Body of pancreas (tissue), 4 donors: ENCODE measurements around the gene NKAPL.

Experiments
- CTCF ChIP-seq, 7 experiments: fragments of 450-650 bp in 4 of 7; fragments of 200-600 bp in 3 of 7; sonication (generic) in 3 of 7; IDR thresholded peaks; one replicate each; pipeline ENCODE4 v1.5.1; 2016 to 2019; ENCODE audit warnings: antibody characterized with exemption in 7 of 7
- POLR2A ChIP-seq, 3 donors: fragments of 450-650 bp; IDR thresholded peaks; one replicate each; pipeline ENCODE4 v1.6.1; 2016; ENCODE audit warnings: antibody characterized with exemption in 3 of 3, mild to moderate bottlenecking in 2 of 3

GRCh38 chr6:28209753-28210535, 49.2 kb upstream of the NKAPL start:
- no peak for TF ChIP-seq POLR2A (IDR thresholded peaks at IDR 0.05)
- no peak for TF ChIP-seq CTCF (IDR thresholded peaks at IDR 0.05)
